Measurements from ENCODE around the gene MBNL1.

Gene MBNL1

DNA sequence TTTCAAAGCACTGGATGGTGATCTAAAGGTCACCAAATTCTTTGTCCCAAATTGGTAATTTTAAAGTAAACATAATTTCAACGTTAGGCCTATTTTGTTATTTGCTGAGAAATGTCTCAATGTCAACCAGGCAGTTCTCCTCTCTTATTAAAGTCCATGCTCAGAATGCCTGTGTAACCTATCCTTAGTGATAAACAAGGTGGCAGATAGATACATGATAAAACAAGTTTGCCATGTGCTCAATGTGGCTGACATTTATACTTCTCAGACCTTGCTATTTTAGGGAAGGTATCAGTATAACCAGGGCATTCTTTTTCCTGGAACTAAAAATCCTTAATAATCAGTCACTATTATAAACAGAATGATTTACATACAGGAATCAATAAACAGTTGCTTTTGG lies 8.5 kb downstream of the MBNL1 start (continued):
- TF ChIP-seq, protein P1, sequence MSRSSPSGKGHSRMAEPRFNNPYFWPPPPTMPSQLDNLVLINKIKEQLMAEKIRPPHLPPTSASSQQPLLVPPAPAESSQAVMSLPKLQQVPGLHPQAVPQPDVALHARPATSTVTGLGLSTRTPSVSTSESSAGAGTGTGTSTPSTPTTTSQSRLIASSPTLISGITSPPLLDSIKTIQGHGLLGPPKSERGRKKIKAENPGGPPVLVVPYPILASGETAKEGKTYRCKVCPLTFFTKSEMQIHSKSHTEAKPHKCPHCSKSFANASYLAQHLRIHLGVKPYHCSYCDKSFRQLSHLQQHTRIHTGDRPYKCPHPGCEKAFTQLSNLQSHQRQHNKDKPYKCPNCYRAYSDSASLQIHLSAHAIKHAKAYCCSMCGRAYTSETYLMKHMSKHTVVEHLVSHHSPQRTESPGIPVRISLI (tag by site-specific recombination; IDR thresholded peaks at IDR 0.05): no peak
- TF ChIP-seq ZNF221 (tag by site-specific recombination; IDR thresholded peaks at IDR 0.05; ENCODE audit: borderline replicate concordance): no peak
- TF ChIP-seq ZSCAN16 (tag by site-specific recombination; IDR thresholded peaks at IDR 0.05): no peak
- no peak for TF ChIP-seq ZNF785 (tag by site-specific recombination; IDR thresholded peaks at IDR 0.05)

DNA sequence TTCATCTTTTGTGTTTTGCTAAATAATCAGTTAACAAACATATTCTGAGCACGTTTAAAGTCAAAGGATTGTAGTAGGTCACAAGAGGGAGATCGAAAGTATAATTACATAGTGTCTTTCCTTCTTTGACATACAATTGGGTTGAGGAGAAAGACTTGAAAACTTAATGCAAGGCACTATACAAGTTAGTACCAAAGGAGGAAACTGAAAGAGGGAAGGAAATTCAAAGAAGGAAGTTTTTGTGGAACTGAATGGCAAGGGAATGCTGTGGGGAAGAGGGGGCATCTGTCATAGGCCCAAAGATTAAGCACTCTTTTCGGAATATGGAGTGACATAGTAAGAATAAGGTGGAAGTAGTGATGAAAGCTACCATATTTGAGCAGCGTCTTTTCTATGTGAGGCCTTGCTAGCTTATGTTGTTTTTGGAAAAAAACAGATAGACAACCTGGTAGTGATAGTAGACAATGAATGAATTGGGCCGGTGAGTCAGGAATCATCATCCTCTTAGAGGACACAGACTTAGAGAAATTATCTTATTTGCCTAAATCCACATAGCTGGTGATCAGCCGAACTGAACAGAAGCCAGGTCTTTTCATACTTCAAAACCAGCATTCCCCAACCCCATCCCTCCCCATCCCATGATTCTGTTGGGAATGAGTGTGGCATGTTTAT lies 10.2 kb downstream of the MBNL1 start:
- CTCF ChIA-PET: no interaction called here
- Histone ChIP-seq H3K4me3 (ENCODE audit: low read depth, low read length) (no peak overlapping the region), H3K36me3 (ENCODE audit: control insufficient read depth in 2 of 2, insufficient read depth in 1 of 2, low read length in 2 of 2) (no peaks in the 10 kb centered on the region), H3K4me1 (ENCODE audit: control insufficient read depth, insufficient read depth, low read length) (no peaks in the 10 kb centered on the region; the same call in 1 of the 2 replicates), H3K9me3 (ENCODE audit: control insufficient read depth, insufficient read depth, low read depth, low read length) (no peaks in the 10 kb centered on the region), H3K27ac (ENCODE audit: extremely low read depth, low read depth, low read length) (no peak overlapping the region)
- POLR2A ChIA-PET: no interaction called here
- TF ChIP-seq ZNF600 (tag by site-specific recombination; IDR thresholded peaks at IDR 0.05): no peak
- no peak for TF ChIP-seq ZNF48 (tag by site-specific recombination; IDR thresholded peaks at IDR 0.05)
- TF ChIP-seq ZNF747 (tag by site-specific recombination; IDR thresholded peaks at IDR 0.05): no peak
- TF ChIP-seq MEIS1 (CRISPR knock-in tag; IDR thresholded peaks at IDR 0.05; ENCODE audit: borderline replicate concordance): no peak
- no peak for TF ChIP-seq PBX3 (CRISPR knock-in tag; IDR thresholded peaks at IDR 0.05)

DNA sequence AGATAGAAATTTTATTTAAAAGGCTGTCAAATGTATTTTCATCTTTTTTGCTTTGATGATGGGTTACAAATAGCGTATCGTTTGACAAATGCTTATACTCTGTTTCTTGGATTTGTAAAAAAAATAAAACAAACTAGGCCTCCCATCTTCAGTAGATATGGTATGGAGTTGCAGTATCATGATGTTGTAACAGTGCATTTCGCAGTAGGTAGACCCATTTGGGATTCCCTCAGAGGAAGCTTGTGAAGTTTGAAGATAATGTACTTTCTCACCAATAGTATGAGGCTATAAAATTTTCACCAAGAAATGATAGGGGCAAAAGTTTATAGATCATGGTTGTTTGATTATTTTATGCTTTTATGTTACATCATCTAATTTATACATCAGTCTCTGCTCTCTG lies 10.8 kb downstream of the MBNL1 start:
- Histone ChIP-seq H3K4me1 (ENCODE audit: control insufficient read depth, insufficient read depth, low read length) (no peaks in the 10 kb centered on the region; the same call in 1 of the 2 replicates), H3K9me3 (ENCODE audit: control insufficient read depth, insufficient read depth, low read depth, low read length) (no peaks in the 10 kb centered on the region), H3K27ac (ENCODE audit: extremely low read depth, low read depth, low read length) (no peak overlapping the region), H3K36me3 (ENCODE audit: control insufficient read depth in 2 of 2, insufficient read depth in 1 of 2, low read length in 2 of 2) (no peaks in the 10 kb centered on the region), H3K4me3 (ENCODE audit: low read depth, low read length) (no peak overlapping the region)
- ChIA-PET CTCF (no interaction called here), POLR2A (no interaction called here)
- TF ChIP-seq, protein P2, sequence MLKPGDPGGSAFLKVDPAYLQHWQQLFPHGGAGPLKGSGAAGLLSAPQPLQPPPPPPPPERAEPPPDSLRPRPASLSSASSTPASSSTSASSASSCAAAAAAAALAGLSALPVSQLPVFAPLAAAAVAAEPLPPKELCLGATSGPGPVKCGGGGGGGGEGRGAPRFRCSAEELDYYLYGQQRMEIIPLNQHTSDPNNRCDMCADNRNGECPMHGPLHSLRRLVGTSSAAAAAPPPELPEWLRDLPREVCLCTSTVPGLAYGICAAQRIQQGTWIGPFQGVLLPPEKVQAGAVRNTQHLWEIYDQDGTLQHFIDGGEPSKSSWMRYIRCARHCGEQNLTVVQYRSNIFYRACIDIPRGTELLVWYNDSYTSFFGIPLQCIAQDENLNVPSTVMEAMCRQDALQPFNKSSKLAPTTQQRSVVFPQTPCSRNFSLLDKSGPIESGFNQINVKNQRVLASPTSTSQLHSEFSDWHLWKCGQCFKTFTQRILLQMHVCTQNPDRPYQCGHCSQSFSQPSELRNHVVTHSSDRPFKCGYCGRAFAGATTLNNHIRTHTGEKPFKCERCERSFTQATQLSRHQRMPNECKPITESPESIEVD (tag by site-specific recombination; IDR thresholded peaks at IDR 0.05): 0 out of 2 replicates have a peak, but pooled peaks have one; percentile 7
- TF ChIP-seq SCRT2 (tag by site-specific recombination; IDR thresholded peaks at IDR 0.05): no peak
- no peak for TF ChIP-seq YY1 (tag by site-specific recombination; IDR thresholded peaks at IDR 0.05)
- TF ChIP-seq ZNF558 (tag by site-specific recombination; IDR thresholded peaks at IDR 0.05): no peak
- no peak for TF ChIP-seq ZNF777 (tag by site-specific recombination; IDR thresholded peaks at IDR 0.05; ENCODE audit: borderline replicate concordance)
- no peak for TF ChIP-seq ZNF830 (tag by site-specific recombination; IDR thresholded peaks at IDR 0.05; ENCODE audit: low read depth)
- TF ChIP-seq ZNF555 (tag by site-specific recombination; conservative IDR thresholded peaks at IDR 0.05): no peak
- no peak for TF ChIP-seq ZNF610 (tag by site-specific recombination; IDR thresholded peaks at IDR 0.05; ENCODE audit: borderline replicate concordance)

Measured in HEK293 (cell line).